Neural crest cell (in vitro differentiated cells): Measurements from ENCODE around the gene ZNF682. TPM values are rescaled to one million over a fixed set of nuclear protein-coding genes. Genes with fewer than 3 reads are reported as not detected.
"Not testable (repeated sequence)": the region's sequence is repeated elsewhere in the genome, so short reads cannot be mapped to it uniquely, and the experiment has no call there.

Experiments used
- DNase-seq: peaks from one replicate; pipeline ENCODE4 v3.0.0; 2021; ENCODE audit warnings: low read depth, mixed read lengths, low spot score
- H3K27ac Mint-ChIP-seq: one replicate; pipeline ENCODE4 v1.8.0; 2021; ENCODE audit warnings: mild to moderate bottlenecking, mixed read lengths; ENCODE audit not compliant: unreplicated experiment
- H3K27me3 Mint-ChIP-seq: 2 replicates; pipeline ENCODE4 v1.8.0; 2021; ENCODE audit warnings: low read depth, mild to moderate bottlenecking, mixed read lengths
- H3K36me3 Mint-ChIP-seq: 2 replicates; pipeline ENCODE4 v1.8.0; 2021; ENCODE audit warnings: low read depth, mild to moderate bottlenecking, mixed read lengths
- H3K4me1 Mint-ChIP-seq: 2 replicates; pipeline ENCODE4 v1.8.0; 2021; ENCODE audit warnings: mixed read lengths
- H3K4me3 Mint-ChIP-seq: one replicate; pipeline ENCODE4 v1.8.0; 2021; ENCODE audit warnings: mild to moderate bottlenecking, mixed read lengths
- H3K9me3 Mint-ChIP-seq: 2 replicates; pipeline ENCODE4 v1.8.0; 2021; ENCODE audit warnings: mixed read lengths
- total RNA-seq: library from RNA; stranded (reverse); gene quantifications from 2 replicates; pipeline ENCODE4 v1.2.1, GENCODE V29; 2021
- TF ChIP-seq, protein P1 (sequence below): fragments of 200-600 bp; sonication (generic); conservative IDR thresholded peaks from 2 replicates; pipeline ENCODE4 v1.5.0; 2021; ENCODE audit warnings: antibody characterized with exemption, mild to moderate bottlenecking

ZNF682 gene
- total RNA-seq, 1 donor from 2014 or later = 26.3 TPM

DNA sequence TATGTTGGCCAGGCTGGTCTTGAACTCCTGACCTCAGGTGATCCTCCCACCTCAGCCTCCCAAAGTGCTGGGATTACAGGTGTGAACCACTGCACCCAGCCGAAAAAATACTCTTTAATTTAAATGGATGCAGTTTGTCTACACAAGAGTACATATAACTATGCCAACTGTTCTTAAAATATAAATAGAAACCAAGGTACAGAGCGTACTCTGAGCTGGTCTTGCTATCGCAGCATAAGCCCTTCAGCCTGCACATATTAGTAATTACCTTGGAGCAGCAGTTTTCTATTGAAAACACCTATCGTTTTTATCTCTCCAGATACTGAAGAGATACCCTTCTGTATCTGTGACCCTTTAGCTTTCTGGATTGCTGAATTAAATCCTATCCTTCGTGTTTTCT, 3.4 kb downstream of the ZNF682 start:
- peaks cover 24% of the 10 kb centered on the region for H3K4me1 Mint-ChIP-seq
- TF ChIP-seq, protein P1, sequence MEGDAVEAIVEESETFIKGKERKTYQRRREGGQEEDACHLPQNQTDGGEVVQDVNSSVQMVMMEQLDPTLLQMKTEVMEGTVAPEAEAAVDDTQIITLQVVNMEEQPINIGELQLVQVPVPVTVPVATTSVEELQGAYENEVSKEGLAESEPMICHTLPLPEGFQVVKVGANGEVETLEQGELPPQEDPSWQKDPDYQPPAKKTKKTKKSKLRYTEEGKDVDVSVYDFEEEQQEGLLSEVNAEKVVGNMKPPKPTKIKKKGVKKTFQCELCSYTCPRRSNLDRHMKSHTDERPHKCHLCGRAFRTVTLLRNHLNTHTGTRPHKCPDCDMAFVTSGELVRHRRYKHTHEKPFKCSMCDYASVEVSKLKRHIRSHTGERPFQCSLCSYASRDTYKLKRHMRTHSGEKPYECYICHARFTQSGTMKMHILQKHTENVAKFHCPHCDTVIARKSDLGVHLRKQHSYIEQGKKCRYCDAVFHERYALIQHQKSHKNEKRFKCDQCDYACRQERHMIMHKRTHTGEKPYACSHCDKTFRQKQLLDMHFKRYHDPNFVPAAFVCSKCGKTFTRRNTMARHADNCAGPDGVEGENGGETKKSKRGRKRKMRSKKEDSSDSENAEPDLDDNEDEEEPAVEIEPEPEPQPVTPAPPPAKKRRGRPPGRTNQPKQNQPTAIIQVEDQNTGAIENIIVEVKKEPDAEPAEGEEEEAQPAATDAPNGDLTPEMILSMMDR = no peak
- peaks cover 28% of the 10 kb centered on the region for H3K36me3 Mint-ChIP-seq
- H3K27me3 Mint-ChIP-seq = peaks cover 2% of the 10 kb centered on the region
- H3K4me3 Mint-ChIP-seq = peak overlapping the region; percentile 19
- no peak for DNase-seq
- H3K9me3 Mint-ChIP-seq = peaks cover 3% of the 10 kb centered on the region
- no peak overlapping the region for H3K27ac Mint-ChIP-seq

DNA sequence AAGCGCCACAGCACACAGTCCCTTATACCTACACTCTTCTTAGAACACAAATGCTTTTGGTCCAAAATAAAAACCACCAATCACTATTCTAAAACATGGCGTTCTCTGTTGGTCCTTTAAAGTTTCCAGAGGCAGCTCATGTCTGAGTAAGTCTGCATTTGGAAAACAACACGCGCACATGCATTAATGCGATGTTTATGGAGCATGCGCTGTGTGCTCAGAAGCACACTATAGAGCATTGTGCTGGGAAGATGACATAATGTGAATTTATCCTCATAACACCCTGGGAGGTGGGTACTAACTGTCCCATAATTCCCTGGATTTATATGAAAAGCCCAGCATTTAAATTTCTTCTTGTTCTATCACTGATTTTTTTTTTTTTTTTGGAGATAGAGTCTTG, 10.7 kb downstream of the ZNF682 start:
- Mint-ChIP-seq H3K4me3 (no peak overlapping the region), H3K9me3 (peaks cover 3% of the 10 kb centered on the region), H3K27me3 (no peaks in the 10 kb centered on the region), H3K4me1 (no peaks in the 10 kb centered on the region), H3K27ac (no peak overlapping the region), H3K36me3 (peaks cover 42% of the 10 kb centered on the region)
- DNase-seq = no peak
- TF ChIP-seq, protein P1 = no peak

GRCh38 chr19:20005741-20006140, 33.6 kb downstream of the ZNF682 start:
- H3K27ac Mint-ChIP-seq = no peak overlapping the region
- H3K36me3 Mint-ChIP-seq = peaks cover 73% of the 10 kb centered on the region
- no peaks in the 10 kb centered on the region for H3K4me1 Mint-ChIP-seq
- no peak overlapping the region for H3K4me3 Mint-ChIP-seq
- no peaks in the 10 kb centered on the region for H3K27me3 Mint-ChIP-seq
- TF ChIP-seq, protein P1 = no peak
- DNase-seq = no peak
- H3K9me3 Mint-ChIP-seq = peaks cover 39% of the 10 kb centered on the region

DNA sequence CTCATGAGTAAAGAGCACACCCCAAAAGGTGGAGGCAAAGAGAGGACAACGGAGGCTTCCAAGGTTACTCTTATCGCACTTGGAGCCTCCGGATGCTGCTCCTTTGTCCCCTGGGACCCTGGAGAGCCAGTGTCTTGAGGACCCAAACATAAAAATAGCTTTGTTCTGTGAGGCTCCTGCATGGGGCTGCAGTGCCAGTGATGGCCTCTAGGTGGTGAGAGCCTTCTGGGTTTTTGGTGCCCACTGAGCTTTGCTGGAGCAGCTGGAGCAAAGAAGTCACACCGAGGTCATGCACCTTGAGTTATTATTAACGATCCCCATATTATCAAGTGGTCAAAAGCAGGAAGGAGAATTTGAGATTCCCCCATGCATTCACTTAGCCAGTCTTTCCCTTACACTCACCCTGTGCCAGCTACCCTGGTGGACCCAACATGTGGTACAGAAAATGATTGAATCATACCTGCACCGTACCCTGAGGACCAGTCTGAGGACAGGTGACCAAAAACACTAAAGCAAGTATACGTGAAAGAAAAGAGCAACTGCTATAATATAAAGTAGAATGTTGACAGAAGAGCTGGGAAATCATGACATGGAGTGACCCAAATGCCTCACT, 41.5 kb downstream of the ZNF682 start:
- no peak overlapping the region for H3K27ac Mint-ChIP-seq
- peaks cover 29% of the 10 kb centered on the region for H3K36me3 Mint-ChIP-seq
- peaks cover 22% of the 10 kb centered on the region for H3K9me3 Mint-ChIP-seq
- TF ChIP-seq, protein P1 = peak; percentile 61
- H3K4me1 Mint-ChIP-seq = no peaks in the 10 kb centered on the region
- DNase-seq = peak; percentile 8
- H3K4me3 Mint-ChIP-seq = no peak overlapping the region
- H3K27me3 Mint-ChIP-seq = no peaks in the 10 kb centered on the region

- H3K4me3 Mint-ChIP-seq = no peak overlapping the region
- H3K4me1 Mint-ChIP-seq = no peaks in the 10 kb centered on the region
- TF ChIP-seq, protein P1 = no peak
Measured at GRCh38 chr19:19966862-19967261, 72.4 kb downstream of the ZNF682 start.

DNA sequence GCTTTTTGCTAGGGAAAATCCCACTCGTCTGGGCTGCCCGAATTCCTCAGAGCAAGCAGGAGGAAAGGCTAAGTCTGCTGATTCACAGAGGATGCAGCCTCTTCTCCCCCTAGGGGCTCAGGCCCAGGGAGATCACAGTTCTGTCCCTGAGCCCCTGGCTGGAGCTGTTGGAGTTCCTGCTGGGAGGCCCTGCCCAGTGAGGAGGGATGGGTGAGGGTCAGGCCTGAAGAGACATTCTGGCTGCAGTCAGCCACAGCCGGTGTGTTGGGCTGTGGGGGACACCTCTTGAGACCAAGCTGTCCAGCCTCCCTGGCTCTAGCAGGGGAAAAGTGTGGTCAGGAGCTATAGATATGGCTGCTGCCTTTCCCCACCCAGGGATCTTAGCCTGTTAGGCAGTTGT, 73.2 kb downstream of the ZNF682 start:
- not testable (repeated sequence) for H3K27me3 Mint-ChIP-seq, H3K4me1 Mint-ChIP-seq, H3K36me3 Mint-ChIP-seq, H3K4me3 Mint-ChIP-seq, DNase-seq, H3K27ac Mint-ChIP-seq
- peaks cover 24% of the 10 kb centered on the region for H3K9me3 Mint-ChIP-seq

More at GRCh38 chr19:19966862-19967261, 72.4 kb downstream of the ZNF682 start:
- DNase-seq = no peak
- Mint-ChIP-seq H3K36me3 (peaks cover 6% of the 10 kb centered on the region), H3K27me3 (no peaks in the 10 kb centered on the region), H3K9me3 (peaks cover 28% of the 10 kb centered on the region), H3K27ac (no peak overlapping the region)
